K562 (cell line): ENCODE data around the gene SPRN. TPM values are rescaled to one million over a fixed set of nuclear protein-coding genes. Genes with fewer than 3 reads are reported as not detected.
"Not testable (repeated sequence)": the region's sequence is repeated elsewhere in the genome, so short reads cannot be mapped to it uniquely, and the experiment has no call there.

Experiments used
- ATAC-seq: fragments of 200-7000 bp; cut with Tn5 transposase; 3 replicates; pipeline ENCODE4 v1.9.1; 2020; ENCODE audit warnings: moderate library complexity
- BruUV-seq: library from RNA; stranded (reverse); fragments of 400-500 nt; replicated peaks from 2 replicates; lab custom pipeline; 2021; lab: Mats Ljungman, UMichigan
- CTCF ChIA-PET: fragments of 300-600 bp; formaldehyde crosslinking; extraction: SDS; loops from one replicate; lab custom pipeline; 2021; ENCODE audit warnings: low intra/inter-chr PET ratio; lab: Yijun Ruan, JAX
- POLR2A ChIA-PET: fragments of 300-600, 350-650 bp; sonication (Branson Sonifier 250); formaldehyde crosslinking; extraction: SDS; loops from one replicate; lab custom pipeline; 2021; ENCODE audit warnings: antibody characterized with exemption, inconsistent platforms; lab: Yijun Ruan, JAX
- DNase-seq, 4 experiments: peaks; one replicate each; pipeline versions ENCODE4 v3.0.0 to v3.0.0-alpha.2; 2011 to 2018; ENCODE audit warnings: low spot score in 3 of 4, mixed read lengths in 3 of 4; ENCODE audit errors: extremely low read depth in 1 of 4
- FAIRE-seq: peaks from 2 replicates; lab custom pipeline; 2011; peaks lifted over from hg19 to GRCh38; lab: Jason Lieb, UNC
- H2AFZ ChIP-seq: 2 replicates; pipeline ENCODE4 v1.6.0; 2011; ENCODE audit warnings: low read depth, low read length, control low read depth, inconsistent platforms
- H3K27ac ChIP-seq: fragments of 200-600 bp; 3 replicates; pipeline ENCODE4 v1.8.0; 2011; ENCODE audit warnings: low read depth, mild to moderate bottlenecking, control low read depth, inconsistent platforms, low read length, moderate library complexity, mixed read lengths; ENCODE audit errors: extremely low read depth
- H3K27me3 ChIP-seq, 2 experiments: fragments of 300-600 bp in 1 of 2; 2 replicates in 1 of 2; 3 replicates in 1 of 2; pipeline versions ENCODE4 v1.6.0 to v1.8.0; 2011; ENCODE audit warnings: inconsistent platforms in 2 of 2, low read length in 2 of 2, mild to moderate bottlenecking in 1 of 2, mixed read lengths in 1 of 2, moderate library complexity in 1 of 2; ENCODE audit not compliant: control insufficient read depth in 2 of 2, insufficient read depth in 2 of 2
- H3K36me3 ChIP-seq: fragments of 300-600 bp; 3 replicates; pipeline ENCODE4 v1.8.0; 2011; ENCODE audit warnings: mild to moderate bottlenecking, low read length, inconsistent platforms; ENCODE audit not compliant: control insufficient read depth, insufficient read depth
- H3K4me1 ChIP-seq, 2 experiments: fragments of 200-600 bp in 1 of 2; replicated peaks in 1 of 2; 2 replicates in 1 of 2; 3 replicates in 1 of 2; pipeline versions ENCODE4 v1.5.1 to v1.8.0; 2011; ENCODE audit warnings: inconsistent platforms in 2 of 2, low read length in 2 of 2, mild to moderate bottlenecking in 1 of 2, mixed read lengths in 1 of 2, moderate library complexity in 1 of 2; ENCODE audit not compliant: control insufficient read depth in 2 of 2, insufficient read depth in 2 of 2
- H3K4me2 ChIP-seq: 2 replicates; pipeline ENCODE4 v1.6.1; 2011; ENCODE audit warnings: low read length, control low read depth, inconsistent platforms, mixed read lengths; ENCODE audit not compliant: insufficient read depth
- H3K4me3 ChIP-seq: fragments of 200-600 bp; sonication (generic), shearing (Covaris generic); 2 replicates; pipeline ENCODE4 v1.5.1; 2016; ENCODE audit warnings: control low read depth, inconsistent platforms
- H3K79me2 ChIP-seq: fragments of 200-600 bp; 3 replicates; pipeline ENCODE4 v1.8.0; 2011; ENCODE audit warnings: low read length, inconsistent platforms; ENCODE audit not compliant: control insufficient read depth, insufficient read depth
- H3K9ac ChIP-seq, 2 experiments: 2 replicates each; pipeline versions ENCODE4 v1.6.0 to v1.6.1; 2011; ENCODE audit warnings: low read depth in 2 of 2, low read length in 2 of 2, control low read depth in 1 of 2, inconsistent platforms in 1 of 2, mild to moderate bottlenecking in 1 of 2, mixed read lengths in 1 of 2; ENCODE audit not compliant: insufficient read depth in 1 of 2
- H3K9me1 ChIP-seq: one replicate; pipeline ENCODE4 v1.6.0; 2011; ENCODE audit warnings: inconsistent platforms, mild to moderate bottlenecking, low read length, moderate library complexity; ENCODE audit not compliant: control insufficient read depth, insufficient read depth
- H3K9me3 ChIP-seq: replicated peaks from 2 replicates; pipeline ENCODE4 v1.5.1; 2011; ENCODE audit warnings: low read depth, low read length, inconsistent platforms; ENCODE audit not compliant: control insufficient read depth, insufficient read depth
- H4K20me1 ChIP-seq: replicated peaks from 2 replicates; pipeline ENCODE4 v1.6.1; 2011; ENCODE audit warnings: low read length, inconsistent platforms, mixed read lengths; ENCODE audit not compliant: control insufficient read depth, insufficient read depth
- POLR2G ChIP-seq: fragments of 200-400 bp; formaldehyde crosslinking; IDR thresholded peaks from 2 replicates; pipeline ENCODE4 v1.6.1; 2017; ENCODE audit warnings: low read depth, mild to moderate bottlenecking, antibody characterized with exemption, low read length, moderate library complexity
- WGBS: fragments of 100-300 bp; shearing (Covaris generic); methylation state at CpG from one replicate; pipeline ENCODE4 v1.1.6; 2016; ENCODE audit warnings: low coverage, mixed read lengths; ENCODE audit not compliant: insufficient coverage; ENCODE audit errors: missing lambda C conversion rate; 5-methylcytosine and 5-hydroxymethylcytosine counted together
- in situ Hi-C: fragments of 300-500 bp; cut with MboI; formaldehyde crosslinking; loops from 4 replicates; pipeline ENCODE4 v1.15.0; 2018; ENCODE audit warnings: inconsistent platforms, mixed read lengths
- intact Hi-C: fragments of 100-400 bp; cut with micrococcal nuclease; formaldehyde crosslinking; loops from 2 replicates; pipeline ENCODE4 v1.14.2; 2022
- polyA plus RNA-seq, 8 experiments: library from polyadenylated mRNA; depleted of rRNA in 4 of 8; stranded (reverse) in 5 of 8; unstranded in 3 of 8; fragments of >200 nt; fragmentation: Nextera tagmentation in 2 of 8; fragmentation: Illumina TruSeq in 1 of 8; extraction: Ambion mirVana in 2 of 8; extraction: Trizol in 1 of 8; gene quantifications; 2 replicates each; pipeline versions ENCODE4 v1.2.1 to v1.2.3, GENCODE V29; 2011 to 2014; ENCODE audit warnings: inconsistent platforms in 1 of 8, missing spikeins in 1 of 8
- total RNA-seq, 7 experiments: library from RNA; depleted of rRNA in 6 of 7; stranded (reverse); fragments of >200 nt in 6 of 7; fragmentation: Illumina TruSeq in 2 of 7; extraction: Trizol in 2 of 7; gene quantifications; 2 replicates each; pipeline versions ENCODE4 v1.2.1 to v1.2.3, GENCODE V29; 2011 to 2021; ENCODE audit warnings: low replicate concordance in 1 of 7

Gene SPRN
- total and polyA plus RNA-seq, 9 of the 15 experiments (the other 6 are each of a cell fraction or from before 2014, with no cell fraction given): 0.04 TPM; not detected in 8

- H4K20me1 ChIP-seq, H2AFZ ChIP-seq, H3K9ac ChIP-seq, in situ Hi-C loops, FAIRE-seq, CTCF ChIA-PET, H3K27ac ChIP-seq, H3K9me3 ChIP-seq, H3K79me2 ChIP-seq, H3K4me2 ChIP-seq, BruUV-seq, H3K4me1 ChIP-seq, POLR2A ChIA-PET, intact Hi-C loops, DNase-seq, H3K27me3 ChIP-seq, H3K4me3 ChIP-seq, H3K36me3 ChIP-seq, H3K9me1 ChIP-seq: not testable (repeated sequence)
- 8% methylated on average over 4 of the region's 9 CpGs for WGBS
- peak; percentile 38; the same call in 1 of the 2 replicates for TF ChIP-seq POLR2G
- ATAC-seq: peak; percentile 54
These were observed 7.6 kb upstream of the SPRN start for GRCh38 chr10:133431888-133432613.

GRCh38 chr10:133429571-133429970, 5.1 kb upstream of the SPRN start:
- in situ Hi-C loops, H3K9me3 ChIP-seq, H2AFZ ChIP-seq, H3K27me3 ChIP-seq, ATAC-seq, DNase-seq, H3K9ac ChIP-seq, H3K4me1 ChIP-seq, H3K4me3 ChIP-seq, H3K79me2 ChIP-seq, H3K9me1 ChIP-seq, BruUV-seq, FAIRE-seq, H3K4me2 ChIP-seq, H4K20me1 ChIP-seq, CTCF ChIA-PET, H3K27ac ChIP-seq, H3K36me3 ChIP-seq: not testable (repeated sequence)
- POLR2A ChIA-PET: interaction anchor here (0.8 kb wide), 1 partner anchor 144 kb away, joined by 3 read pairs; no protein-coding TSS in a partner anchor
- 11% methylated on average over 4 of the region's 4 CpGs for WGBS
- intact Hi-C loops: loop anchor here (5.0 kb wide), 1 partner anchor 143 kb away; no protein-coding TSS in a partner anchor

DNA sequence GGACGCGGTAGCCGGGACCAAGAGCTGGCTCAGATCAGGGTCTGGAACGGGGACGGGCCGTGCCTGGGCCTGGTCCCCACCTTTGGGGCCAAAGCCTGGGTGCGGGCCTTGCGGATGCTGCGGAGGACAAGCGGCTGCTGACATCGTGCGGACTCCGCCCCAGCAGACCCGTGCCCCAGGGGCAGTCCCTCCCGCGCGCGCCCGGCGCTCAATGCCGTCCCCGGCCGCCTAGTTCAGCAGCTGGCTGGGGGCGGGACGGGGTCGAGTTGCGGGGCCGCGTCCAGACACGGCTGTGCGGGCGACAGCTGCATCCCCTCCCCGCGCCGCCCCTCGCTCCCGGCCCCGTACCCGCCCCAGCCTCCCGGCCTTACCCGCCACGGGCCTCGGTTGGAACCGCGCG, 323 bp downstream of the SPRN start:
- WGBS: no CpG with 5 or more reads among the region's 46 CpGs
- H3K79me2 ChIP-seq, H4K20me1 ChIP-seq, H3K27ac ChIP-seq, H3K36me3 ChIP-seq, BruUV-seq, POLR2A ChIA-PET, FAIRE-seq, CTCF ChIA-PET, DNase-seq, H3K9me1 ChIP-seq, H3K4me1 ChIP-seq, H3K4me2 ChIP-seq, intact Hi-C loops, H3K4me3 ChIP-seq, in situ Hi-C loops, H2AFZ ChIP-seq, H3K9ac ChIP-seq, H3K27me3 ChIP-seq, ATAC-seq, H3K9me3 ChIP-seq: not testable (repeated sequence)
